ENCODE data around the gene VTI1A.
A peak's percentile ranks its signal among the peaks of the same experiment; 100 is the strongest.
"Not testable (repeated sequence)": the region's sequence is repeated elsewhere in the genome, so short reads cannot be mapped to it uniquely, and the experiment has no call there.

The VTI1A gene

GRCh38 chr10:112542823-112543222 lies 95.8 kb downstream of the VTI1A start:
- not testable (repeated sequence) for DNase-seq (ENCODE audit: low read depth in 2 of 2)

GRCh38 chr10:112546474-112546873 lies 99.5 kb downstream of the VTI1A start:
- DNase-seq (ENCODE audit: low read depth in 2 of 2): no peak

- no peak for DNase-seq (ENCODE audit: low read depth in 2 of 2)
Measured at GRCh38 chr10:112548535-112549276, 101.7 kb downstream of the VTI1A start.

- DNase-seq (ENCODE audit: low read depth in 2 of 2): no peak
Measured at GRCh38 chr10:112552593-112553110, 105.6 kb downstream of the VTI1A start.

GRCh38 chr10:112553315-112553714 lies 106.3 kb downstream of the VTI1A start:
- DNase-seq (ENCODE audit: low read depth in 2 of 2): no peak

GRCh38 chr10:112554263-112554662 lies 107.2 kb downstream of the VTI1A start:
- DNase-seq (ENCODE audit: low read depth in 2 of 2): no peak

GRCh38 chr10:112557197-112557596 lies 110.2 kb downstream of the VTI1A start:
- DNase-seq (ENCODE audit: low read depth in 2 of 2): no peak

- DNase-seq (ENCODE audit: low read depth in 2 of 2): no peak
Measured at GRCh38 chr10:112558476-112559142, 111.6 kb downstream of the VTI1A start.

GRCh38 chr10:112559349-112559748 lies 112.3 kb downstream of the VTI1A start:
- no peak for DNase-seq (ENCODE audit: low read depth in 2 of 2)

GRCh38 chr10:112562122-112562521 lies 115.1 kb downstream of the VTI1A start:
- no peak for DNase-seq (ENCODE audit: low read depth in 2 of 2)

- no peak for DNase-seq (ENCODE audit: low read depth in 2 of 2)
Measured at GRCh38 chr10:112562809-112563663, 116.0 kb downstream of the VTI1A start.

GRCh38 chr10:112564337-112564736 lies 117.3 kb downstream of the VTI1A start:
- DNase-seq (ENCODE audit: low read depth in 2 of 2): no peak

GRCh38 chr10:112565434-112566053 lies 118.5 kb downstream of the VTI1A start:
- DNase-seq (ENCODE audit: low read depth in 2 of 2): peak; percentile 53 to 62

GRCh38 chr10:112570585-112570984 lies 123.6 kb downstream of the VTI1A start:
- DNase-seq (ENCODE audit: low read depth in 2 of 2): no peak

- DNase-seq (ENCODE audit: low read depth in 2 of 2): no peak
Measured at GRCh38 chr10:112579578-112579977, 132.6 kb downstream of the VTI1A start.

GRCh38 chr10:112580267-112580666 lies 133.3 kb downstream of the VTI1A start:
- DNase-seq (ENCODE audit: low read depth in 2 of 2): no peak

GRCh38 chr10:112581921-112582320 lies 134.9 kb downstream of the VTI1A start:
- DNase-seq (ENCODE audit: low read depth in 2 of 2): no peak

- DNase-seq (ENCODE audit: low read depth in 2 of 2): no peak
Measured at GRCh38 chr10:112583236-112583939, 136.4 kb downstream of the VTI1A start.

GRCh38 chr10:112584276-112584675 lies 137.3 kb downstream of the VTI1A start:
- no peak for DNase-seq (ENCODE audit: low read depth in 2 of 2)

GRCh38 chr10:112585126-112585525 lies 138.1 kb downstream of the VTI1A start:
- DNase-seq (ENCODE audit: low read depth in 2 of 2): no peak

GRCh38 chr10:112585960-112586359 lies 138.9 kb downstream of the VTI1A start:
- peak; percentile 35 to 39 for DNase-seq (ENCODE audit: low read depth in 2 of 2)

Measured in fibroblast of skin of left quadriceps (primary cell).